Sigmoid colon (tissue), 7 donors: ENCODE data around the gene RCOR2. TPM values are rescaled to one million over a fixed set of nuclear protein-coding genes. Genes with fewer than 3 reads are reported as not detected.

Experiments
- DNase-seq: peaks from one replicate; pipeline ENCODE4 v3.0.0-alpha.2; 2019
- H3K27ac ChIP-seq, 4 donors: fragments of 200-600 bp; sonication (generic); one replicate each; pipeline ENCODE4 v1.5.1; 2016 to 2019; ENCODE audit warnings: mild to moderate bottlenecking in 1 of 4
- H3K27me3 ChIP-seq, 3 donors: fragments of 200-600 bp; sonication (generic); one replicate each; pipeline ENCODE4 v1.5.1; 2019; ENCODE audit warnings: mild to moderate bottlenecking in 1 of 3
- H3K36me3 ChIP-seq, 4 donors: fragments of 200-600 bp; sonication (generic); one replicate each; pipeline ENCODE4 v1.5.1; 2016 to 2019
- H3K4me1 ChIP-seq, 4 donors: fragments of 200-600 bp; sonication (generic); one replicate each; pipeline ENCODE4 v1.5.1; 2017 to 2019
- H3K4me3 ChIP-seq, 4 donors: fragments of 200-600 bp; sonication (generic); one replicate each; pipeline ENCODE4 v1.5.1; 2017 to 2019; ENCODE audit warnings: mild to moderate bottlenecking in 2 of 4, moderate library complexity in 1 of 4
- H3K9me3 ChIP-seq, 4 donors: fragments of 200-600 bp in 3 of 4; sonication (generic) in 3 of 4; one replicate each; pipeline versions ENCODE4 v1.5.1 to v1.6.1; 2013 to 2019
- CTCF ChIP-seq, 4 experiments: fragments of 450-650 bp in 3 of 4; fragments of 200-600 bp in 1 of 4; IDR thresholded peaks; one replicate each; pipeline ENCODE4 v1.5.1; 2016 to 2019; ENCODE audit warnings: antibody characterized with exemption in 4 of 4, mild to moderate bottlenecking in 3 of 4, moderate library complexity in 2 of 4
- EP300 ChIP-seq, 4 donors: sonication (generic); formaldehyde crosslinking; IDR thresholded peaks; one replicate each; pipeline ENCODE4 v1.6.1; 2017; ENCODE audit warnings: antibody characterized with exemption in 4 of 4
- POLR2A ChIP-seq, 2 donors: fragments of 450-650 bp; IDR thresholded peaks; one replicate each; pipeline ENCODE4 v1.6.1; 2016; ENCODE audit warnings: antibody characterized with exemption in 2 of 2, mild to moderate bottlenecking in 2 of 2, moderate library complexity in 2 of 2
- POLR2AphosphoS5 ChIP-seq, 4 donors: sonication (generic); formaldehyde crosslinking; IDR thresholded peaks; one replicate each; pipeline ENCODE4 v1.6.1; 2017; ENCODE audit warnings: antibody characterized with exemption in 4 of 4
- WGBS, 2 donors: extraction: QIAGEN DNeasy Blood & Tissue Kit; methylation state at CpG; one replicate each; pipeline ENCODE4 v1.1.7; 2013; 5-methylcytosine and 5-hydroxymethylcytosine counted together
- intact Hi-C: fragments of 100-400 bp; cut with DNase I; formaldehyde crosslinking; loops from one replicate; pipeline ENCODE4 v1.15.1; 2023
- polyA plus RNA-seq, 3 donors: library from polyadenylated mRNA; stranded (reverse); fragments of 200-250 nt; gene quantifications; one replicate each; pipeline ENCODE4 v1.2.3, GENCODE V29; 2013
- total RNA-seq, 4 donors: library from RNA; depleted of rRNA; stranded (reverse); fragments of >200 nt; gene quantifications; one replicate each; pipeline ENCODE4 v1.1.0, GENCODE V29; 2016
- donor health status: healthy with polysubstance abuse.
- donor health status: Bipolar disorder and iron deficiency.
- donor health status: healthy.

RCOR2 gene
- total and polyA plus RNA-seq, 7 donors = 0.49 to 2.4 (median 0.69) TPM

DNA sequence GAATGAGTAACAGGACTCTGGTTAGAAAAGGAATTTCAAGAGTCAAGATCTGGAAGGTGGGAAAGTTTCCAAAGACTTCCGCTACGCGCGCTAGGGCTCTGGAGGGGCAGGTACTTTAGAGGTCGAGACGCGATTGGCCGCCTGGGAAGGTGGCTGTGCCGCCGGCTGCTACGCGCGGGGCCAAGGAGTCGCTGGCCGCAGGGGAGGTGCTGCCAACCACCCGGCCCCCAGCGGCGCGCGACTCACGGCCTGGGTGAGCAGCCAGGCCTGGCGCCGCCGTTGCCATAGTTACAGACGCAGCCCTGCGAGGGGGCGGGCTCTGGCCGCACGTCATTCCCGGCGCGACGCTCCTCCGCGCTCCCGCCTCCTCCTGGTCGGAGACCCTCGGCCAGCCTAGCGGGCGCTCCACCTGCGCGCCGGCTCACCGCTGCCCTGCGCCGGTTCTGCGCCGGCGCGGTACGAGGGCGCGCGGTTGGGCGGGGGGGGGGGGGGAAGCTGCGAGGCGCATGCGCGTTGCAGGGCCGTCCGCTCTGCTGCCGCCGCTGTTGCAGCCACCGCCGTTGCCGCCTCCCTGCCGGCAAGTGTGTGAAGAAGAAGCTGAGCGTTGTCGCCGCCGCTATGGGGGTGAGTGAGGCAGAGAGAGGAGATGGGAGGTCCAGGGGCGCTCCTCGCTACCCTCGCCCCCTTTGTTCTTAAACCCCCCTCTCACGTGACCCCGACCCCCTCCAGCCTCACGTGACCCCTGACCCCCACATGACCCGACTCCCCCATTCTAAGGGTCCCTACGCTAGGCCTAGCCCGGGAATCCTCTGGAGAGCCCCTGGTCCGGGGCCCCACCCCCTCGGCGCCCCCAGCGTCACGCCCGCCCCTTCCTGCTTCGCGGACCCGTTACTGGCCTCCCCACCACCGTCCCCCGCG is 21.8 kb upstream of the RCOR2 start, which contains the start of gene NAA40:
NAA40 (plus strand) TSS at position 524 of the 918 bp plus-strand sequence; CDS start at position 619, 95 bp downstream.
- TF ChIP-seq POLR2AphosphoS5 (IDR thresholded peaks at IDR 0.05) (peak in 3 of 4 donors; percentile 30 to 41 (median 30)), CTCF (IDR thresholded peaks at IDR 0.05) (no peak)
- Histone ChIP-seq H3K4me3 (peak within 1 kb of the TSS; percentile 51 to 83 (median 68)), H3K27ac (peak within 1 kb of the TSS; percentile 67 to 76 (median 74)), H3K27me3 (no peaks in the 10 kb centered on the region), H3K36me3 (no peaks in the 10 kb centered on the region), H3K4me1 (peaks cover 0 to 24% (median 14%) of the 10 kb centered on the region in 4 donors), H3K9me3 (no peaks in the 10 kb centered on the region)
- DNase-seq = peak; percentile 92
- WGBS, 2 donors = 0% methylated on average over 91 to 92 of the region's 92 CpGs
- intact Hi-C loops = loop anchor here (1.0 to 2.0 kb wide), 2 partner anchors 20 to 170 kb away; partner anchors contain the start of gene ZFTA

DNA sequence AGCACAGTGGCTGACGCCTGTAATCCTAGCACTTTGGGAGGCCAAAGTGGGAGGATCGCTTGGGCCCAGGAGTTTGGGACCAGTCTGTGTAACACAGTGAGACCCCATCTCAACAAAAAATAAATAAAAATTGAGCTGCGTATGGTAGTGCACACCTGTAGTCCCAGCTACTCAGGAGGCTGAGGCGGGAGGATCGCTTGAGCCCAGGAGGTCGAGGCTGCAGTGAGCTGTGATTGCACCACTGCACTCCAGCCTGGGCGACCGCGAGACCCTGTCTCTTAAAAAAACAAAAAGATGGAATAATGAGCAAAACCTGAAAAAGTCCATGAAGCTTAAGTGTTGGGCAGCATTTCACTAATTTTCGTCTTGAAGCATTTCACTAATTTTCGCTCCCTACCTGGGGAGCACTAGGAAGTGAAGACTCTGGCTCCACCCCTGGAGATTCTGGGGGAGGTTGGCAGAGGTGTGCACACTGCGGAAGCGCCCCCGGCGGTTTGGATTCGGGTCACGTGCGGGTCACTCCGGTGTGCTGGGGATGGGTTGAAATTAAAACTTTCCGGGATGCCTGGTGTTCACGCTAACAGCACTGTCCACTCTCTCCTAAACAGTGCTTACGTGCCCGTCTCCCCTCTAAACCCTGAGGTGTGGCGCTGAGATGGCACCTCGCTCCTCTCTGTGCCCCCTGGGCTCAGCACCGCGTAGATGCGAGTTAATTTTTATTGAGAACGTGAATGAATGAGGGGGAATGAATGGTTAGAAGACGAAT is 20.9 kb upstream of the RCOR2 start:
- no peak for TF ChIP-seq CTCF (IDR thresholded peaks at IDR 0.05)
- no peak for TF ChIP-seq POLR2AphosphoS5 (IDR thresholded peaks at IDR 0.05)
- no peak for TF ChIP-seq EP300 (IDR thresholded peaks at IDR 0.05)
- Histone ChIP-seq H3K36me3 (no peaks in the 10 kb centered on the region), H3K9me3 (no peaks in the 10 kb centered on the region), H3K27ac (peak overlapping the region; percentile 67 to 76 (median 74)), H3K4me3 (peak overlapping the region; percentile 51 to 83 (median 68)), H3K4me1 (peaks cover 0 to 24% (median 14%) of the 10 kb centered on the region in 4 donors), H3K27me3 (no peaks in the 10 kb centered on the region)
- no peak for DNase-seq
- intact Hi-C loops = loop anchor here (1.0 to 2.0 kb wide), 2 partner anchors 20 to 169 kb away; partner anchors contain the start of gene ZFTA
- 21 to 22% methylated on average over 30 of the region's 30 CpGs for WGBS, 2 donors

GRCh38 chr11:63933459-63933858 is 16.5 kb upstream of the RCOR2 start:
- no peaks in the 10 kb centered on the region for H3K9me3 ChIP-seq
- H3K27me3 ChIP-seq = no peaks in the 10 kb centered on the region
- no peak for TF ChIP-seq POLR2AphosphoS5 (IDR thresholded peaks at IDR 0.05)
- TF ChIP-seq EP300 (IDR thresholded peaks at IDR 0.05) = no peak
- no peak for TF ChIP-seq POLR2A (IDR thresholded peaks at IDR 0.05)
- TF ChIP-seq CTCF (IDR thresholded peaks at IDR 0.05) = no peak
- H3K4me3 ChIP-seq = no peak overlapping the region
- no peaks in the 10 kb centered on the region for H3K36me3 ChIP-seq
- WGBS, 2 donors = 81 to 93% methylated on average over 1 of the region's 1 CpG
- DNase-seq = no peak
- no peak overlapping the region for H3K27ac ChIP-seq
- intact Hi-C loops = no loop called here
- H3K4me1 ChIP-seq = peaks cover 0 to 6% (median 3%) of the 10 kb centered on the region in 4 donors

GRCh38 chr11:63931876-63932275 is 14.9 kb upstream of the RCOR2 start:
- 84 to 85% methylated on average over 12 of the region's 12 CpGs for WGBS, 2 donors
- Histone ChIP-seq H3K9me3 (no peaks in the 10 kb centered on the region), H3K27me3 (no peaks in the 10 kb centered on the region), H3K4me3 (no peak overlapping the region), H3K4me1 (no peaks in the 10 kb centered on the region), H3K27ac (no peak overlapping the region), H3K36me3 (no peaks in the 10 kb centered on the region)
- no peak for DNase-seq
- intact Hi-C loops = no loop called here
- no peak for TF ChIP-seq EP300 (IDR thresholded peaks at IDR 0.05)
- TF ChIP-seq POLR2A (IDR thresholded peaks at IDR 0.05) = no peak
- no peak for TF ChIP-seq POLR2AphosphoS5 (IDR thresholded peaks at IDR 0.05)
- no peak for TF ChIP-seq CTCF (IDR thresholded peaks at IDR 0.05)
